Measurements from ENCODE around the gene OXCT2.

DNA sequence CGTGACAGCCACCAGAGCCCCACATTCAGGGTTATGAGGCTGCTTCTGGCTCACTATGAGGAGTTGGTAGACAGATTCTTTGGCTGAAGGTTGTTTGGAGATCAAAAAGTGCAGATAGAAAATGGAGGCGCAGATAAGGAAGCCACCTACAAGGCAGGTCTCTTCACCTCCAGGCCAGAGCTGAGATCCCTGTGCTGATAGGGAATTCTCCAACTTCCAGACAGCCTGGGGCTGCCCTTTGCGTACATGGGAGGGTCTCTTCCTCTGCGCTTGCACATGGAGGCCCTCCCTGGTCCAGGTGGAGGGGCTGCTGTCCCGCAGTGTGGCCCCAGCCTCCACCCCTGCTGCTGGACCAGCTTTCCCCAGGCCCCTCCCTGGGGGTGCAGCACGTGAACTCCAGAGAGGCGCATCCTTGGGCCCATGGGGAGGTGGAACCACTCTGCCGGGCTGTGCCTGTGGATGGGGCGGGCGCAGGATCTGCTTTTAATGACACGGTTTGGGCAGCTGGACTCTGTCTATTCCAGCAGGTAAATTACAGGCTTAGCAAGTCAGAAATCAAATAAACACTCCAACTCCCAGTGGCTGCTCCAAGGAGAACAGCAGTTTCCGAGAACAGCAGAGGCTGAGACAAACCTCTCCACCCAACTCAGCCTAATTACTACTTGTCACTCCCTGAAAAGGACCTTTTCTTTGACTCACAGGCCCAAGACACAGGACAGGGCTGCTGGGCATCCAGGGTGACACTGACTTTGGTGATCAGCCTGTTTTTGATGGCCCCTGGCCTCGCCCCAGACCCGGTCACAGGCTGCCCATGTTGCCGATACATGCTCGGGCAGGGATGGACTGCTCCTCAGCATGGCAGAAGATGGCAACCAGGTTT is 12.4 kb downstream of the OXCT2 start:
- TF ChIP-seq, protein P1, sequence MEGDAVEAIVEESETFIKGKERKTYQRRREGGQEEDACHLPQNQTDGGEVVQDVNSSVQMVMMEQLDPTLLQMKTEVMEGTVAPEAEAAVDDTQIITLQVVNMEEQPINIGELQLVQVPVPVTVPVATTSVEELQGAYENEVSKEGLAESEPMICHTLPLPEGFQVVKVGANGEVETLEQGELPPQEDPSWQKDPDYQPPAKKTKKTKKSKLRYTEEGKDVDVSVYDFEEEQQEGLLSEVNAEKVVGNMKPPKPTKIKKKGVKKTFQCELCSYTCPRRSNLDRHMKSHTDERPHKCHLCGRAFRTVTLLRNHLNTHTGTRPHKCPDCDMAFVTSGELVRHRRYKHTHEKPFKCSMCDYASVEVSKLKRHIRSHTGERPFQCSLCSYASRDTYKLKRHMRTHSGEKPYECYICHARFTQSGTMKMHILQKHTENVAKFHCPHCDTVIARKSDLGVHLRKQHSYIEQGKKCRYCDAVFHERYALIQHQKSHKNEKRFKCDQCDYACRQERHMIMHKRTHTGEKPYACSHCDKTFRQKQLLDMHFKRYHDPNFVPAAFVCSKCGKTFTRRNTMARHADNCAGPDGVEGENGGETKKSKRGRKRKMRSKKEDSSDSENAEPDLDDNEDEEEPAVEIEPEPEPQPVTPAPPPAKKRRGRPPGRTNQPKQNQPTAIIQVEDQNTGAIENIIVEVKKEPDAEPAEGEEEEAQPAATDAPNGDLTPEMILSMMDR (IDR thresholded peaks at IDR 0.05; ENCODE audit: low read length): no peak
- TF ChIP-seq EZH2 (optimal IDR thresholded peaks at IDR 0.05; ENCODE audit: low read depth, low read length): no peak
